GM18498 (cell line): ENCODE results near the gene ZNF580.

ENCODE experiments used
- ATAC-seq: cut with Tn5 transposase; IDR thresholded peaks from one replicate; pipeline ENCODE4 v1.9.1; 2021; ENCODE audit warnings: mild to moderate bottlenecking, moderate library complexity; ENCODE audit not compliant: unreplicated experiment

Gene ZNF580

GRCh38 chr19:55622242-55622969 lies 18.4 kb upstream of the ZNF580 start:
- no peak for ATAC-seq

- ATAC-seq, result no peak
These were observed 17.7 kb upstream of the ZNF580 start for GRCh38 chr19:55623130-55623529.

- no peak for ATAC-seq
These were observed 17.2 kb upstream of the ZNF580 start for GRCh38 chr19:55623561-55623960.

- peak; percentile 61 for ATAC-seq
These were observed 16.4 kb upstream of the ZNF580 start, which contains the start of gene ZNF784 for GRCh38 chr19:55624109-55625003. ZNF784 (minus strand) TSS chr19:55624566; CDS start chr19:55624561, 5 bp downstream.

GRCh38 chr19:55625004-55625326 lies 15.8 kb upstream of the ZNF580 start:
- no peak for ATAC-seq

- no peak for ATAC-seq
These were observed 14.5 kb upstream of the ZNF580 start for GRCh38 chr19:55626350-55626749.

GRCh38 chr19:55632463-55632834 lies 8.4 kb upstream of the ZNF580 start:
- ATAC-seq, result no peak

- ATAC-seq, result no peak
These were observed 6.9 kb upstream of the ZNF580 start for GRCh38 chr19:55633861-55634260.

- no peak for ATAC-seq
These were observed 5.5 kb upstream of the ZNF580 start for GRCh38 chr19:55635334-55635717.

- no peak for ATAC-seq
These were observed 4.9 kb upstream of the ZNF580 start for GRCh38 chr19:55635856-55636440.

- no peak for ATAC-seq
These were observed 4.1 kb upstream of the ZNF580 start for GRCh38 chr19:55636723-55637122.

GRCh38 chr19:55637534-55637933 lies 3.3 kb upstream of the ZNF580 start:
- no peak for ATAC-seq

- ATAC-seq, result no peak
These were observed 1.9 kb upstream of the ZNF580 start for GRCh38 chr19:55638864-55639359.

- ATAC-seq, result no peak
These were observed 692 bp upstream of the ZNF580 start for GRCh38 chr19:55640043-55640576.

- ATAC-seq, result no peak
These were observed 787 bp downstream of the ZNF580 start for GRCh38 chr19:55641426-55642152.

- ATAC-seq, result peak; percentile 8
These were observed 1.6 kb downstream of the ZNF580 start for GRCh38 chr19:55642153-55643002.

- ATAC-seq, result peak; percentile 39
These were observed 2.4 kb downstream of the ZNF580 start, which contains the start of gene ZNF581 for GRCh38 chr19:55643003-55643886. ZNF581 (plus strand) TSS chr19:55643649; CDS start chr19:55644572, 923 bp downstream.

- ATAC-seq, result no peak
These were observed 3.0 kb downstream of the ZNF580 start for GRCh38 chr19:55643887-55644176.
